ENCODE data around the gene SCARB1. TPM values are rescaled to one million over a fixed set of nuclear protein-coding genes. Genes with fewer than 3 reads are reported as not detected.

Gene SCARB1
- total RNA-seq, 1 donor from 2014 or later, result 44.5 TPM

DNA sequence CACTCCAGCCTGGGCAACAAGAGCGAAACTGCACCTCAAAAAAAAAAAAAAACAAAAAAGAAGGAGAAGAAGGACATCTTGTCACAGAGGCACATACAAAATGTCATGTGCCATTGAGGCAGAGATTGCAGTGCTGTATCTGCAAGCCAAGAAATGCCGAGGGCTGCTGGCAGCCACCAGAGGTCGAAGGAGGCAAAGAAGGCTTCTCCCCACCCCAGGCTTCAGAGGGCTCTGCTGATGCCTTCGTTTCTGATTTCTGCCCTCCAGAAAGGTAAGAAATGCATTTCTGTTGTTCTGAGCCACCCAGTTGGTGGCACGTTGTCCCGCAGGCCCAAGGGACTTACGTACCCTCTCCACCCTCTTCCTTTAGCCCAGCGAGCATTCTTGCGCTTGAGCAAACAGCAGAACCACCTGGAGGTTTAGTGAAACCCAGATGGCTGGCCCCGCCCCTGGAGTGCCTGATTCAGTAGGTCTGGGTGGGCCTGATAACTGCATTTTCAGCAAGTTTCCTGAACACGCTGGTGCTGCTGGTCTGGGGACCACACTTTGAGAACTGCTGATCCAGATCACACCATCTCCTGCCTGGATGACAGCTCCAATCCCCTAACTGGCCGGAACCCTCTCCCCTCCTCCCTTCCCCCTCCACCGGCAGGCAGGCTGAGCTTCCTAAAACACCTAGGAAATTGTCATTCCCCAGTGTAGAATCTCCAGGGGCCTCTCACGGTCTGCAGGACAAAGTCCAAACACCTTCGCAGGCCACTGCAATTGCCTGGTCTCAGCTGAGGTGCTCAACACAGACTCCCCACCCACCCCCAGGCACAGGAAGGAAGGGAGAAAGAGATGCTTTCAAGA, 21.1 kb upstream of the SCARB1 start:
- Histone ChIP-seq H3K79me2 (ENCODE audit: insufficient read depth, low read length) (no peaks in the 10 kb centered on the region), H2AFZ (ENCODE audit: low read depth, low read length) (no peak overlapping the region), H3K27me3 (ENCODE audit: insufficient read depth, low read length) (no peaks in the 10 kb centered on the region), H3K9ac (ENCODE audit: low read length) (no peak overlapping the region), H3K36me3 (ENCODE audit: insufficient read depth, low read length) (no peaks in the 10 kb centered on the region), H4K20me1 (ENCODE audit: insufficient read depth, low read length) (no peaks in the 10 kb centered on the region), H3K4me2 (ENCODE audit: low read length) (no peak overlapping the region), H3K4me3 (ENCODE audit: insufficient read depth, low read depth, low read length) (no peak overlapping the region), H3K27ac (ENCODE audit: low read depth, low read length) (no peak overlapping the region), H3K4me1 (ENCODE audit: insufficient read depth, low read length) (no peaks in the 10 kb centered on the region), H3K9me3 (ENCODE audit: insufficient read depth, low read depth, low read length) (no peaks in the 10 kb centered on the region)
- Mint-ChIP-seq H3K9me3 (ENCODE audit: unreplicated experiment) (no peaks in the 10 kb centered on the region), H3K4me1 (ENCODE audit: low read depth, unreplicated experiment) (no peaks in the 10 kb centered on the region), H3K36me3 (ENCODE audit: low read depth, unreplicated experiment) (peaks cover 3% of the 10 kb centered on the region), H3K27me3 (ENCODE audit: low read depth, unreplicated experiment) (no peaks in the 10 kb centered on the region), H3K4me3 (ENCODE audit: unreplicated experiment) (no peak overlapping the region), H3K27ac (ENCODE audit: unreplicated experiment) (no peak overlapping the region)
- no peak for FAIRE-seq
- DNase-seq (ENCODE audit: low read depth), result no peak
- TF ChIP-seq, protein P1, sequence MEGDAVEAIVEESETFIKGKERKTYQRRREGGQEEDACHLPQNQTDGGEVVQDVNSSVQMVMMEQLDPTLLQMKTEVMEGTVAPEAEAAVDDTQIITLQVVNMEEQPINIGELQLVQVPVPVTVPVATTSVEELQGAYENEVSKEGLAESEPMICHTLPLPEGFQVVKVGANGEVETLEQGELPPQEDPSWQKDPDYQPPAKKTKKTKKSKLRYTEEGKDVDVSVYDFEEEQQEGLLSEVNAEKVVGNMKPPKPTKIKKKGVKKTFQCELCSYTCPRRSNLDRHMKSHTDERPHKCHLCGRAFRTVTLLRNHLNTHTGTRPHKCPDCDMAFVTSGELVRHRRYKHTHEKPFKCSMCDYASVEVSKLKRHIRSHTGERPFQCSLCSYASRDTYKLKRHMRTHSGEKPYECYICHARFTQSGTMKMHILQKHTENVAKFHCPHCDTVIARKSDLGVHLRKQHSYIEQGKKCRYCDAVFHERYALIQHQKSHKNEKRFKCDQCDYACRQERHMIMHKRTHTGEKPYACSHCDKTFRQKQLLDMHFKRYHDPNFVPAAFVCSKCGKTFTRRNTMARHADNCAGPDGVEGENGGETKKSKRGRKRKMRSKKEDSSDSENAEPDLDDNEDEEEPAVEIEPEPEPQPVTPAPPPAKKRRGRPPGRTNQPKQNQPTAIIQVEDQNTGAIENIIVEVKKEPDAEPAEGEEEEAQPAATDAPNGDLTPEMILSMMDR (IDR thresholded peaks at IDR 0.05; ENCODE audit: insufficient read depth, low read depth, low read length), result no peak
- TF ChIP-seq EZH2 (IDR thresholded peaks at IDR 0.05; ENCODE audit: insufficient read depth, low read length), result no peak

DNA sequence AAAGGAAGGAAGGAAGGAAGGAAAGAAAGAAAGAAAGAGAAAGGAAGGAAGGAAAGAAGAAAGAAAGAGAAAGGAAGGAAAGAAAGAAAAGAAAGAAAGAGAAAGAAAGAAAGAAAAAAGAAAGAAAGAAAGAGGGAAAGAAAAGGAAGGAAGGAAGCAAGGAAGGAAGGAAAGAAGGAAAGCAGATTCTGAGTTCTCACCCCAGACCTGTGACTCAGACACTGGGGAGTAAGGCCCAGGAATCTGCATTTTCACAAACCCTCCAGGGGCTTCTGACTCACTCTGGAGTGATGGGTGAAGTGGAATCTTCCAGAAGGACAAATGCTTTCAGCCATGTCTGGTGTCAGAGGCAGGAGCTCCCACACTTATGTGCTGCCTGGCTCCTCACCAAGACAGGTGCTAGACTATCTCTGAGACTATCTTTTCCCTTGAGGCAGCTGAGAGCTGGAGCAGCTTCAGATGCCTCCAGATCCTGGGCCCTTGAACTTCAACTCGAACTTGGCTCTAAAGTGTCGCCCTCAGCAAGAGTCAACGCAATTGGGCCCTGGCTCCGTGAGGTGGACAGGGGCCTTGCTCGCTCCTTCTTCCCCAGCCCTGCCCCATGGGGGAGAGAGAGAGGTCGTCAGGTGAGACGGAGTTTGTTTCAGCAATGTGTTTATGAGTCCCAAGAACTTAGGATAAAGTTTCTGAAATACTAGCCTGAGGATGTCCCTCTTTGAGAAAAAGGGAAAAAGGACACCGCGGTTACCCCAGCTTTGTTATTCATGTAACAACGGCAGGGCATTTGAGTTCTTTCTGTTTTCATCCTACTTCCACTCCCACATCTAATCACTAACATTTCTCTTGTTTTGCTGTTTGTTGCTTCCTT, 19.8 kb upstream of the SCARB1 start:
- Histone ChIP-seq H3K36me3 (ENCODE audit: insufficient read depth, low read length) (no peaks in the 10 kb centered on the region), H3K4me2 (ENCODE audit: low read length) (no peak overlapping the region), H3K9ac (ENCODE audit: low read length) (no peak overlapping the region), H3K4me3 (ENCODE audit: insufficient read depth, low read depth, low read length) (no peak overlapping the region), H3K27me3 (ENCODE audit: insufficient read depth, low read length) (no peaks in the 10 kb centered on the region), H2AFZ (ENCODE audit: low read depth, low read length) (no peak overlapping the region), H3K79me2 (ENCODE audit: insufficient read depth, low read length) (no peaks in the 10 kb centered on the region), H3K27ac (ENCODE audit: low read depth, low read length) (no peak overlapping the region), H3K9me3 (ENCODE audit: insufficient read depth, low read depth, low read length) (no peaks in the 10 kb centered on the region), H4K20me1 (ENCODE audit: insufficient read depth, low read length) (no peaks in the 10 kb centered on the region), H3K4me1 (ENCODE audit: insufficient read depth, low read length) (no peaks in the 10 kb centered on the region)
- Mint-ChIP-seq H3K4me1 (ENCODE audit: low read depth, unreplicated experiment) (no peaks in the 10 kb centered on the region), H3K36me3 (ENCODE audit: low read depth, unreplicated experiment) (peaks cover 6% of the 10 kb centered on the region), H3K9me3 (ENCODE audit: unreplicated experiment) (peaks cover under 1% of the 10 kb centered on the region), H3K4me3 (ENCODE audit: unreplicated experiment) (no peak overlapping the region), H3K27me3 (ENCODE audit: low read depth, unreplicated experiment) (no peaks in the 10 kb centered on the region), H3K27ac (ENCODE audit: unreplicated experiment) (no peak overlapping the region)
- FAIRE-seq, result no peak
- DNase-seq (ENCODE audit: low read depth), result no peak
- TF ChIP-seq, protein P1 (IDR thresholded peaks at IDR 0.05; ENCODE audit: insufficient read depth, low read depth, low read length), result no peak
- no peak for TF ChIP-seq EZH2 (IDR thresholded peaks at IDR 0.05; ENCODE audit: insufficient read depth, low read length)

Measured in astrocyte (in vitro differentiated cells and primary cell).